A549 (cell line): ENCODE measurements around the gene OR51L1. TPM values are rescaled to one million over a fixed set of nuclear protein-coding genes. Genes with fewer than 3 reads are reported as not detected.
"Not testable (repeated sequence)": the region's sequence is repeated elsewhere in the genome, so short reads cannot be mapped to it uniquely, and the experiment has no call there.

Experiments
- ATAC-seq, 2 experiments: fragments of 200-7000 bp in 1 of 2; fragments of >200 bp in 1 of 2; cut with Nextera tagmentation in 1 of 2; cut with Tn5 transposase in 1 of 2; 3 replicates each; pipeline versions ENCODE4 v1.8.0 to v1.9.1; 2018 to 2020; ENCODE audit warnings: mild to moderate bottlenecking in 1 of 2, moderate library complexity in 1 of 2
- CTCF ChIA-PET: fragments of 300-600 bp; sonication (Branson Sonifier 250); formaldehyde crosslinking; extraction: SDS; loops from one replicate; lab custom pipeline; 2021; ENCODE audit warnings: antibody characterized with exemption, inconsistent platforms; lab: Yijun Ruan, JAX
- POLR2A ChIA-PET: fragments of 350-600 bp; formaldehyde crosslinking; extraction: SDS; loops from one replicate; lab custom pipeline; 2021; ENCODE audit warnings: antibody characterized with exemption, inconsistent platforms; lab: Yijun Ruan, JAX
- DNase-seq, 2 experiments: peaks; one replicate each; pipeline versions ENCODE4 v3.0.0 to v3.0.0-alpha.2; 2011 to 2016; ENCODE audit warnings: low read depth in 1 of 2, low spot score in 1 of 2
- FAIRE-seq: peaks from 2 replicates; lab custom pipeline; 2011; peaks lifted over from hg19 to GRCh38; lab: Jason Lieb, UNC
- H3K27ac ChIP-seq, 2 experiments: fragments of >200 bp; sonication (Bioruptor Twin); formaldehyde crosslinking; 3 replicates each; pipeline ENCODE4 v1.5.1; 2016 to 2017
- H3K4me1 ChIP-seq: fragments of >200 bp; sonication (Bioruptor Twin); formaldehyde crosslinking; 3 replicates; pipeline ENCODE4 v1.6.1; 2016
- H3K4me2 ChIP-seq: fragments of >200 bp; sonication (Bioruptor Twin); formaldehyde crosslinking; 3 replicates; pipeline ENCODE4 v1.6.1; 2016
- H3K4me3 ChIP-seq: fragments of >200 bp; sonication (Bioruptor Twin); formaldehyde crosslinking; 3 replicates; pipeline ENCODE4 v1.5.1; 2016
- H3K9me3 ChIP-seq: fragments of >200 bp; sonication (Bioruptor Twin); formaldehyde crosslinking; 3 replicates; pipeline ENCODE4 v1.6.1; 2016
- E2F6 ChIP-seq: IDR thresholded peaks from 2 replicates; pipeline ENCODE4 v1.6.1; 2012; ENCODE audit warnings: low read depth, borderline replicate concordance
- EP300 ChIP-seq, 2 experiments: fragments of >200 bp; sonication (Bioruptor Twin); formaldehyde crosslinking; IDR thresholded peaks; 2 replicates in 1 of 2; 3 replicates in 1 of 2; pipeline ENCODE4 v1.6.1; 2016 to 2017
- ESRRA ChIP-seq: fragments of 150-350 bp; IDR thresholded peaks from 2 replicates; pipeline ENCODE4 v1.6.1; 2014; ENCODE audit warnings: mild to moderate bottlenecking, low read length, borderline replicate concordance
- FOXS1 ChIP-seq: fragments of 250-450 bp; sonication (Bioruptor Pico); IDR thresholded peaks from 2 replicates; pipeline ENCODE4 v1.5.0; 2020; ENCODE audit warnings: mild to moderate bottlenecking, moderate library complexity
- GATA3 ChIP-seq: IDR thresholded peaks from 2 replicates; pipeline ENCODE4 v1.6.1; 2012; ENCODE audit warnings: borderline replicate concordance
- HOXB13 ChIP-seq: fragments of 250-450 bp; sonication (Bioruptor Pico); IDR thresholded peaks from 2 replicates; pipeline ENCODE4 v1.5.0; 2020; ENCODE audit warnings: low read depth, mild to moderate bottlenecking, moderate library complexity
- JUNB ChIP-seq: fragments of >200 bp; sonication (Bioruptor Twin); formaldehyde crosslinking; IDR thresholded peaks from 2 replicates; pipeline ENCODE4 v1.6.1; 2016
- KDM1A ChIP-seq: fragments of 200-600 bp; sonication (generic); IDR thresholded peaks from 2 replicates; pipeline ENCODE4 v1.6.1; 2016; ENCODE audit warnings: low read depth, mild to moderate bottlenecking
- KDM5A ChIP-seq: fragments of 200-600 bp; sonication (generic); IDR thresholded peaks from 2 replicates; pipeline ENCODE4 v1.6.1; 2016; ENCODE audit warnings: antibody characterized with exemption, mild to moderate bottlenecking
- MAFK ChIP-seq: fragments of 450-650 bp; IDR thresholded peaks from 2 replicates; pipeline ENCODE4 v1.6.1; 2014; ENCODE audit not compliant: partially characterized antibody
- MAX ChIP-seq: IDR thresholded peaks from 2 replicates; pipeline ENCODE4 v1.6.1; 2012
- NR3C1 ChIP-seq: fragments of >200 bp; sonication (Bioruptor Twin); formaldehyde crosslinking; IDR thresholded peaks from 3 replicates; pipeline ENCODE4 v1.6.1; 2017
- PHF8 ChIP-seq: fragments of 200-600 bp; sonication (generic); IDR thresholded peaks from 2 replicates; pipeline ENCODE4 v1.6.1; 2016; ENCODE audit warnings: low read depth, mild to moderate bottlenecking, antibody characterized with exemption, moderate library complexity, borderline replicate concordance
- POLR2AphosphoS2 ChIP-seq: conservative IDR thresholded peaks from 2 replicates; pipeline ENCODE4 v1.6.1; 2012; ENCODE audit warnings: low read length, improper control_type of control experiment, inconsistent platforms
- RARB ChIP-seq: fragments of 250-450 bp; sonication (Bioruptor Pico); IDR thresholded peaks from 2 replicates; pipeline ENCODE4 v1.8.0; 2021; ENCODE audit warnings: mild to moderate bottlenecking, moderate library complexity
- RNF2 ChIP-seq: fragments of 200-600 bp; sonication (generic); IDR thresholded peaks from 2 replicates; pipeline ENCODE4 v1.6.1; 2016; ENCODE audit warnings: low read depth, mild to moderate bottlenecking, antibody characterized with exemption, moderate library complexity, borderline replicate concordance
- TFCP2L1 ChIP-seq: fragments of 250-450 bp; sonication (Bioruptor Pico); IDR thresholded peaks from 2 replicates; pipeline ENCODE4 v1.5.0; 2021; ENCODE audit warnings: mild to moderate bottlenecking
- TP53 ChIP-seq: fragments of 250-450 bp; sonication (Bioruptor Pico); IDR thresholded peaks from 2 replicates; pipeline ENCODE4 v1.5.0; 2021; ENCODE audit warnings: mild to moderate bottlenecking, moderate library complexity
- ZC3H11A ChIP-seq: fragments of 450-650 bp; IDR thresholded peaks from 2 replicates; pipeline ENCODE4 v1.6.1; 2014; ENCODE audit warnings: antibody characterized with exemption, mild to moderate bottlenecking
- ZNF302 ChIP-seq: fragments of 250-450 bp; sonication (Bioruptor Pico); IDR thresholded peaks from 2 replicates; pipeline ENCODE4 v1.9.0; 2021; ENCODE audit warnings: inconsistent platforms, mild to moderate bottlenecking, moderate library complexity
- WGBS: methylation state at CpG from one replicate; pipeline ENCODE4 v1.1.6; 2017; ENCODE audit errors: missing lambda C conversion rate; 5-methylcytosine and 5-hydroxymethylcytosine counted together
- polyA minus RNA-seq: library from RNA; depleted of rRNA, polyadenylated mRNA; stranded (reverse); fragments of >200 nt; gene quantifications from 2 replicates; pipeline ENCODE4 v1.2.3, GENCODE V29; 2011; rRNA and poly(A)+ RNA removed
- polyA plus RNA-seq, 4 experiments: library from polyadenylated mRNA; depleted of rRNA in 3 of 4; stranded (reverse); fragments of >200 nt; fragmentation: RNase III in 1 of 4; extraction: RNeasy Plus Mini Kit Qiagen cat#74134 plus additional on column Dnase treatment in 1 of 4; gene quantifications; 2 replicates in 3 of 4; 3 replicates in 1 of 4; pipeline ENCODE4 v1.2.3, GENCODE V29; 2011 to 2017
- TF ChIP-seq, protein P1 (sequence below): fragments of 200-600 bp; sonication (generic); IDR thresholded peaks from 2 replicates; pipeline ENCODE4 v1.6.1; 2016; ENCODE audit warnings: antibody characterized with exemption, mild to moderate bottlenecking, moderate library complexity
- TF ChIP-seq, protein P2 (sequence below): fragments of >200 bp; sonication (Bioruptor Twin); formaldehyde crosslinking; IDR thresholded peaks from 2 replicates; pipeline ENCODE4 v1.6.1; 2016
- TF ChIP-seq, protein P3 (sequence below): IDR thresholded peaks from 2 replicates; pipeline ENCODE4 v1.6.1; 2012

Gene OR51L1, protein sequence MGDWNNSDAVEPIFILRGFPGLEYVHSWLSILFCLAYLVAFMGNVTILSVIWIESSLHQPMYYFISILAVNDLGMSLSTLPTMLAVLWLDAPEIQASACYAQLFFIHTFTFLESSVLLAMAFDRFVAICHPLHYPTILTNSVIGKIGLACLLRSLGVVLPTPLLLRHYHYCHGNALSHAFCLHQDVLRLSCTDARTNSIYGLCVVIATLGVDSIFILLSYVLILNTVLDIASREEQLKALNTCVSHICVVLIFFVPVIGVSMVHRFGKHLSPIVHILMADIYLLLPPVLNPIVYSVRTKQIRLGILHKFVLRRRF
- polyA plus RNA-seq (2011; rRNA removed) (not detected in 2 replicates), polyA plus RNA-seq (2017; fragmentation: RNase III; extraction: RNeasy Plus Mini Kit Qiagen cat#74134 plus additional on column Dnase treatment) (not detected in 3 replicates), polyA minus RNA-seq (not detected in 2 replicates)
- not detected in 2 replicates for polyA plus RNA-seq (2012; cell fraction: cytosol; rRNA removed)
- not detected in 2 replicates for polyA plus RNA-seq (2012; cell fraction: nucleus; rRNA removed)

GRCh38 chr11:4994551-4994950, at the start of gene OR51L1:
Gene OR51L1, plus strand, starts transcription at chr11:4994851. Its CDS starts 4,132 bp downstream, at chr11:4998983.
- WGBS: 2% methylated on average over 2 of the region's 2 CpGs

DNA sequence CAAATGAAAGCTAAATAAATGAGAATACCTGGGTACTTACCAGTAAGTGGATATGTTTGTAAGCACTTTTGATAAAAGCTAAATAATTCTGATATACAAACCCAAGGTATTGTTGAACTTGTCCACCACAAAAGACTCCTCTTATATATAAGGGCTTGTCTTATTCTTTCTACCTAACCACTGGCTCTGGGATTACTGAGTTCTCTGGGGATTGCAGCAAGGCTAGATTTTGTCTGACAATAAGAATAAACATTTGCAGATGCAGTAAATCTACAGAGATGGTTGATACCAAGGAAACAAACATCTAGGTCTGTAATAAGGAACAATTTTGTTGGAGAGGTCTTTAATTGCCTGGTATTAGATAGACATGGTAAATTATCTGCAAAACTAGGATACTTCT, 47.1 kb upstream of the OR51L1 start, which contains the start of gene OR51A4:
Gene OR51A4, minus strand, starts transcription at position 101 of the 400 bp plus-strand sequence. CDS start 505 bp downstream, outside the sequence.
- no peak within 1 kb of the TSS for H3K4me2 ChIP-seq
- FAIRE-seq (no peak), ATAC-seq (no peak), DNase-seq (no peak)
- no peaks in the 10 kb centered on the region for H3K4me1 ChIP-seq
- H3K27ac ChIP-seq: no peak within 1 kb of the TSS
- TF ChIP-seq ZC3H11A: no peak
- TF ChIP-seq, protein P1, sequence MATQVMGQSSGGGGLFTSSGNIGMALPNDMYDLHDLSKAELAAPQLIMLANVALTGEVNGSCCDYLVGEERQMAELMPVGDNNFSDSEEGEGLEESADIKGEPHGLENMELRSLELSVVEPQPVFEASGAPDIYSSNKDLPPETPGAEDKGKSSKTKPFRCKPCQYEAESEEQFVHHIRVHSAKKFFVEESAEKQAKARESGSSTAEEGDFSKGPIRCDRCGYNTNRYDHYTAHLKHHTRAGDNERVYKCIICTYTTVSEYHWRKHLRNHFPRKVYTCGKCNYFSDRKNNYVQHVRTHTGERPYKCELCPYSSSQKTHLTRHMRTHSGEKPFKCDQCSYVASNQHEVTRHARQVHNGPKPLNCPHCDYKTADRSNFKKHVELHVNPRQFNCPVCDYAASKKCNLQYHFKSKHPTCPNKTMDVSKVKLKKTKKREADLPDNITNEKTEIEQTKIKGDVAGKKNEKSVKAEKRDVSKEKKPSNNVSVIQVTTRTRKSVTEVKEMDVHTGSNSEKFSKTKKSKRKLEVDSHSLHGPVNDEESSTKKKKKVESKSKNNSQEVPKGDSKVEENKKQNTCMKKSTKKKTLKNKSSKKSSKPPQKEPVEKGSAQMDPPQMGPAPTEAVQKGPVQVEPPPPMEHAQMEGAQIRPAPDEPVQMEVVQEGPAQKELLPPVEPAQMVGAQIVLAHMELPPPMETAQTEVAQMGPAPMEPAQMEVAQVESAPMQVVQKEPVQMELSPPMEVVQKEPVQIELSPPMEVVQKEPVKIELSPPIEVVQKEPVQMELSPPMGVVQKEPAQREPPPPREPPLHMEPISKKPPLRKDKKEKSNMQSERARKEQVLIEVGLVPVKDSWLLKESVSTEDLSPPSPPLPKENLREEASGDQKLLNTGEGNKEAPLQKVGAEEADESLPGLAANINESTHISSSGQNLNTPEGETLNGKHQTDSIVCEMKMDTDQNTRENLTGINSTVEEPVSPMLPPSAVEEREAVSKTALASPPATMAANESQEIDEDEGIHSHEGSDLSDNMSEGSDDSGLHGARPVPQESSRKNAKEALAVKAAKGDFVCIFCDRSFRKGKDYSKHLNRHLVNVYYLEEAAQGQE: no peak
- TF ChIP-seq PHF8: no peak
- TF ChIP-seq, protein P2, sequence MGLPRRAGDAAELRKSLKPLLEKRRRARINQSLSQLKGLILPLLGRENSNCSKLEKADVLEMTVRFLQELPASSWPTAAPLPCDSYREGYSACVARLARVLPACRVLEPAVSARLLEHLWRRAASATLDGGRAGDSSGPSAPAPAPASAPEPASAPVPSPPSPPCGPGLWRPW: no peak
- TF ChIP-seq RARB (CRISPR knock-in tag): no peak
- no peak for TF ChIP-seq NR3C1
- no peak for TF ChIP-seq E2F6
- no peak for TF ChIP-seq MAFK
- no peak within 1 kb of the TSS for H3K4me3 ChIP-seq
- no peaks in the 10 kb centered on the region for H3K9me3 ChIP-seq
- ChIA-PET CTCF (no interaction called here), POLR2A (no interaction called here)

More at GRCh38 chr11:4994551-4994950, at the start of gene OR51L1:
- Histone ChIP-seq H3K9me3 (no peaks in the 10 kb centered on the region), H3K4me1 (no peaks in the 10 kb centered on the region), H3K4me2 (no peak within 1 kb of the TSS), H3K27ac (no peak within 1 kb of the TSS), H3K4me3 (no peak within 1 kb of the TSS)
- DNase-seq (no peak), ATAC-seq (no peak), FAIRE-seq (no peak)
- TF ChIP-seq KDM5A (no peak), EP300 (IDR thresholded peaks at IDR 0.05) (no peak), POLR2AphosphoS2 (no peak), TFCP2L1 (CRISPR knock-in tag) (no peak), GATA3 (no peak), ESRRA (no peak), HOXB13 (CRISPR knock-in tag) (no peak), FOXS1 (CRISPR knock-in tag) (no peak), E2F6 (no peak), TP53 (CRISPR knock-in tag) (no peak), JUNB (no peak), ZC3H11A (no peak), MAX (no peak), ZNF302 (CRISPR knock-in tag) (no peak), KDM1A (no peak), RNF2 (no peak)
- TF ChIP-seq, protein P3, sequence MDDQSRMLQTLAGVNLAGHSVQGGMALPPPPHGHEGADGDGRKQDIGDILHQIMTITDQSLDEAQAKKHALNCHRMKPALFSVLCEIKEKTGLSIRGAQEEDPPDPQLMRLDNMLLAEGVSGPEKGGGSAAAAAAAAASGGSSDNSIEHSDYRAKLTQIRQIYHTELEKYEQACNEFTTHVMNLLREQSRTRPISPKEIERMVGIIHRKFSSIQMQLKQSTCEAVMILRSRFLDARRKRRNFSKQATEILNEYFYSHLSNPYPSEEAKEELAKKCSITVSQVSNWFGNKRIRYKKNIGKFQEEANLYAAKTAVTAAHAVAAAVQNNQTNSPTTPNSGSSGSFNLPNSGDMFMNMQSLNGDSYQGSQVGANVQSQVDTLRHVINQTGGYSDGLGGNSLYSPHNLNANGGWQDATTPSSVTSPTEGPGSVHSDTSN: no peak
- ChIA-PET CTCF (no interaction called here), POLR2A (no interaction called here)

- H3K4me1 ChIP-seq, DNase-seq, H3K9me3 ChIP-seq, POLR2A ChIA-PET, H3K4me3 ChIP-seq, CTCF ChIA-PET, H3K4me2 ChIP-seq, FAIRE-seq, H3K27ac ChIP-seq, ATAC-seq: not testable (repeated sequence)
- 3% methylated on average over 2 of the region's 2 CpGs for WGBS
Measured at GRCh38 chr11:4955613-4956012, 39.0 kb upstream of the OR51L1 start, which contains the start of gene OR51A2. Gene OR51A2, minus strand, starts transcription at chr11:4955713. Its CDS starts 0 bp downstream, at chr11:4955713.
